ENCODE measurements around the gene ZNF384.

The ZNF384 gene

GRCh38 chr12:6618483-6619225, 70.5 kb downstream of the ZNF384 start:
- no peak for DNase-seq
